HepG2 (cell line): ENCODE data around the gene UBTF. TPM values are rescaled to one million over a fixed set of nuclear protein-coding genes. Genes with fewer than 3 reads are reported as not detected.

Experiments used
- AHR ChIP-seq: IDR thresholded peaks from 2 replicates; pipeline ENCODE4 v1.6.1; 2018; ENCODE audit warnings: missing genetic modification reagents, missing compliant biosample characterization
- AKAP8 ChIP-seq: sonication (generic); formaldehyde crosslinking; IDR thresholded peaks from 2 replicates; pipeline ENCODE4 v1.5.1; 2020; ENCODE audit warnings: mild to moderate bottlenecking, missing genetic modification reagents
- NFIB ChIP-seq: sonication (generic); formaldehyde crosslinking; IDR thresholded peaks from 2 replicates; pipeline ENCODE4 v1.9.0; 2021; ENCODE audit warnings: missing genetic modification reagents, mild to moderate bottlenecking, borderline replicate concordance
- PHB2 ChIP-seq: fragments of 450-650 bp; IDR thresholded peaks from 2 replicates; pipeline ENCODE4 v1.6.1; 2018; ENCODE audit not compliant: partially characterized antibody
- POLR2A ChIP-seq, 2 experiments: IDR thresholded peaks; 2 replicates each; pipeline ENCODE4 v1.6.1; 2011; ENCODE audit warnings: low read depth in 2 of 2, low read length in 2 of 2, mild to moderate bottlenecking in 1 of 2, moderate library complexity in 1 of 2; ENCODE audit not compliant: insufficient read depth in 1 of 2
- POLR2AphosphoS2 ChIP-seq: IDR thresholded peaks from 2 replicates; pipeline ENCODE4 v1.6.1; 2011; ENCODE audit warnings: low read depth, low read length, improper control_type of control experiment
- POLR2AphosphoS5 ChIP-seq: IDR thresholded peaks from 2 replicates; pipeline ENCODE4 v1.6.1; 2012; ENCODE audit warnings: low read depth, low read length
- RBFOX2 ChIP-seq: fragments of 200-400 bp; formaldehyde crosslinking; IDR thresholded peaks from 2 replicates; pipeline ENCODE4 v1.6.1; 2017; ENCODE audit warnings: low read depth, mild to moderate bottlenecking, low read length
- RBM39 ChIP-seq: fragments of 200-400 bp; formaldehyde crosslinking; IDR thresholded peaks from one replicate; pipeline ENCODE4 v1.6.1; 2018; ENCODE audit warnings: antibody characterized with exemption, mild to moderate bottlenecking, low read depth, low read length; ENCODE audit not compliant: poor library complexity, severe bottlenecking
- SAFB2 ChIP-seq: sonication (generic); formaldehyde crosslinking; IDR thresholded peaks from 2 replicates; pipeline ENCODE4 v1.5.1; 2020; ENCODE audit warnings: missing genetic modification reagents, low read depth, mild to moderate bottlenecking, borderline replicate concordance
- SOX13 ChIP-seq, 3 experiments: fragments of 450-650 bp in 1 of 3; sonication (generic) in 1 of 3; formaldehyde crosslinking in 1 of 3; IDR thresholded peaks in 2 of 3; conservative IDR thresholded peaks in 1 of 3; 2 replicates each; pipeline versions ENCODE4 v1.5.0 to v1.6.1; 2016 to 2020; ENCODE audit warnings: antibody characterized with exemption in 1 of 3, mild to moderate bottlenecking in 1 of 3, missing compliant biosample characterization in 1 of 3, missing genetic modification reagents in 1 of 3, moderate library complexity in 1 of 3
- ZFY ChIP-seq: sonication (generic); formaldehyde crosslinking; IDR thresholded peaks from 2 replicates; pipeline ENCODE4 v1.4.0; 2020; ENCODE audit warnings: missing genetic modification reagents
- ZNF12 ChIP-seq: sonication (generic); formaldehyde crosslinking; IDR thresholded peaks from 2 replicates; pipeline ENCODE4 v1.5.0; 2020; ENCODE audit warnings: missing genetic modification reagents
- ZNF136 ChIP-seq: sonication (generic); formaldehyde crosslinking; IDR thresholded peaks from 2 replicates; pipeline ENCODE4 v1.8.1; 2022; ENCODE audit warnings: low read depth, mild to moderate bottlenecking, moderate library complexity, missing genetic modification reagents
- ZNF225 ChIP-seq: sonication (generic); formaldehyde crosslinking; IDR thresholded peaks from 2 replicates; pipeline ENCODE4 v1.4.0; 2020; ENCODE audit warnings: mild to moderate bottlenecking, missing genetic modification reagents
- ZNF747 ChIP-seq: sonication (generic); formaldehyde crosslinking; IDR thresholded peaks from 2 replicates; pipeline ENCODE4 v1.8.1; 2023; ENCODE audit warnings: missing genetic modification reagents, mild to moderate bottlenecking, borderline replicate concordance
- polyA plus RNA-seq, 8 experiments: library from polyadenylated mRNA; depleted of rRNA in 3 of 8; stranded (reverse) in 7 of 8; unstranded in 1 of 8; fragments of >200 nt; fragmentation: Illumina TruSeq in 4 of 8; extraction: Trizol in 4 of 8; gene quantifications; 2 replicates each; pipeline versions ENCODE4 v1.2.1 to v1.2.3, GENCODE V29; 2011 to 2016; ENCODE audit warnings: low read depth in 4 of 8, missing spikeins in 1 of 8, mixed read lengths in 1 of 8; ENCODE audit not compliant: insufficient read depth in 1 of 8
- total RNA-seq, 5 experiments: library from RNA; depleted of rRNA; stranded (reverse); fragments of >200 nt; fragmentation: Illumina TruSeq; extraction: Trizol; gene quantifications; 2 replicates each; pipeline ENCODE4 v1.2.3, GENCODE V29; 2016; ENCODE audit warnings: low read depth in 1 of 5
- TF ChIP-seq, protein P1 (sequence below): sonication (generic); formaldehyde crosslinking; IDR thresholded peaks from one replicate; pipeline ENCODE4 v1.5.1; 2020; ENCODE audit warnings: mild to moderate bottlenecking, missing genetic modification reagents; ENCODE audit errors: not compliant biosample characterization
- TF ChIP-seq, protein P2 (sequence below): sonication (generic); formaldehyde crosslinking; IDR thresholded peaks from 2 replicates; pipeline ENCODE4 v1.4.0; 2020; ENCODE audit warnings: missing genetic modification reagents

UBTF gene
- total and polyA plus RNA-seq, 2 of the 13 experiments (the other 11 are each of a cell fraction or from before 2014, with no cell fraction given), result 15.2 to 60.9 TPM

- TF ChIP-seq RBM39 (peak; percentile 60), POLR2AphosphoS2 (0 out of 2 replicates have a peak, but pooled peaks have one; percentile 21), ZFY (no peak; the same call in 1 of the 2 replicates), ZNF747 (CRISPR knock-in tag) (no peak), ZNF136 (no peak), RBFOX2 (0 out of 2 replicates have a peak, but pooled peaks have one; percentile 8), POLR2AphosphoS5 (0 out of 2 replicates have a peak, but pooled peaks have one; percentile 12), AKAP8 (CRISPR knock-in tag) (peak; percentile 88; the same call in 1 of the 2 replicates), POLR2A (IDR thresholded peaks at IDR 0.05; ENCODE audit: insufficient read depth in 1 of 2, low read depth in 2 of 2, low read length in 2 of 2) (peak in 1 of 2 experiments; percentile 43; a peak in 1 of 4 replicates), SOX13 (IDR thresholded peaks at IDR 0.05) (no peak), SOX13 (CRISPR knock-in tag; conservative IDR thresholded peaks at IDR 0.05 in 1 of 2, IDR thresholded peaks at IDR 0.05 in 1 of 2) (no peak), ZNF12 (CRISPR knock-in tag) (0 out of 2 replicates have a peak, but pooled peaks have one; percentile 47), AHR (no peak), PHB2 (no peak), SAFB2 (CRISPR knock-in tag) (0 out of 2 replicates have a peak, but pooled peaks have one; percentile 25), NFIB (CRISPR knock-in tag) (no peak), ZNF225 (CRISPR knock-in tag) (0 out of 2 replicates have a peak, but pooled peaks have one; percentile 8)
- TF ChIP-seq, protein P1, sequence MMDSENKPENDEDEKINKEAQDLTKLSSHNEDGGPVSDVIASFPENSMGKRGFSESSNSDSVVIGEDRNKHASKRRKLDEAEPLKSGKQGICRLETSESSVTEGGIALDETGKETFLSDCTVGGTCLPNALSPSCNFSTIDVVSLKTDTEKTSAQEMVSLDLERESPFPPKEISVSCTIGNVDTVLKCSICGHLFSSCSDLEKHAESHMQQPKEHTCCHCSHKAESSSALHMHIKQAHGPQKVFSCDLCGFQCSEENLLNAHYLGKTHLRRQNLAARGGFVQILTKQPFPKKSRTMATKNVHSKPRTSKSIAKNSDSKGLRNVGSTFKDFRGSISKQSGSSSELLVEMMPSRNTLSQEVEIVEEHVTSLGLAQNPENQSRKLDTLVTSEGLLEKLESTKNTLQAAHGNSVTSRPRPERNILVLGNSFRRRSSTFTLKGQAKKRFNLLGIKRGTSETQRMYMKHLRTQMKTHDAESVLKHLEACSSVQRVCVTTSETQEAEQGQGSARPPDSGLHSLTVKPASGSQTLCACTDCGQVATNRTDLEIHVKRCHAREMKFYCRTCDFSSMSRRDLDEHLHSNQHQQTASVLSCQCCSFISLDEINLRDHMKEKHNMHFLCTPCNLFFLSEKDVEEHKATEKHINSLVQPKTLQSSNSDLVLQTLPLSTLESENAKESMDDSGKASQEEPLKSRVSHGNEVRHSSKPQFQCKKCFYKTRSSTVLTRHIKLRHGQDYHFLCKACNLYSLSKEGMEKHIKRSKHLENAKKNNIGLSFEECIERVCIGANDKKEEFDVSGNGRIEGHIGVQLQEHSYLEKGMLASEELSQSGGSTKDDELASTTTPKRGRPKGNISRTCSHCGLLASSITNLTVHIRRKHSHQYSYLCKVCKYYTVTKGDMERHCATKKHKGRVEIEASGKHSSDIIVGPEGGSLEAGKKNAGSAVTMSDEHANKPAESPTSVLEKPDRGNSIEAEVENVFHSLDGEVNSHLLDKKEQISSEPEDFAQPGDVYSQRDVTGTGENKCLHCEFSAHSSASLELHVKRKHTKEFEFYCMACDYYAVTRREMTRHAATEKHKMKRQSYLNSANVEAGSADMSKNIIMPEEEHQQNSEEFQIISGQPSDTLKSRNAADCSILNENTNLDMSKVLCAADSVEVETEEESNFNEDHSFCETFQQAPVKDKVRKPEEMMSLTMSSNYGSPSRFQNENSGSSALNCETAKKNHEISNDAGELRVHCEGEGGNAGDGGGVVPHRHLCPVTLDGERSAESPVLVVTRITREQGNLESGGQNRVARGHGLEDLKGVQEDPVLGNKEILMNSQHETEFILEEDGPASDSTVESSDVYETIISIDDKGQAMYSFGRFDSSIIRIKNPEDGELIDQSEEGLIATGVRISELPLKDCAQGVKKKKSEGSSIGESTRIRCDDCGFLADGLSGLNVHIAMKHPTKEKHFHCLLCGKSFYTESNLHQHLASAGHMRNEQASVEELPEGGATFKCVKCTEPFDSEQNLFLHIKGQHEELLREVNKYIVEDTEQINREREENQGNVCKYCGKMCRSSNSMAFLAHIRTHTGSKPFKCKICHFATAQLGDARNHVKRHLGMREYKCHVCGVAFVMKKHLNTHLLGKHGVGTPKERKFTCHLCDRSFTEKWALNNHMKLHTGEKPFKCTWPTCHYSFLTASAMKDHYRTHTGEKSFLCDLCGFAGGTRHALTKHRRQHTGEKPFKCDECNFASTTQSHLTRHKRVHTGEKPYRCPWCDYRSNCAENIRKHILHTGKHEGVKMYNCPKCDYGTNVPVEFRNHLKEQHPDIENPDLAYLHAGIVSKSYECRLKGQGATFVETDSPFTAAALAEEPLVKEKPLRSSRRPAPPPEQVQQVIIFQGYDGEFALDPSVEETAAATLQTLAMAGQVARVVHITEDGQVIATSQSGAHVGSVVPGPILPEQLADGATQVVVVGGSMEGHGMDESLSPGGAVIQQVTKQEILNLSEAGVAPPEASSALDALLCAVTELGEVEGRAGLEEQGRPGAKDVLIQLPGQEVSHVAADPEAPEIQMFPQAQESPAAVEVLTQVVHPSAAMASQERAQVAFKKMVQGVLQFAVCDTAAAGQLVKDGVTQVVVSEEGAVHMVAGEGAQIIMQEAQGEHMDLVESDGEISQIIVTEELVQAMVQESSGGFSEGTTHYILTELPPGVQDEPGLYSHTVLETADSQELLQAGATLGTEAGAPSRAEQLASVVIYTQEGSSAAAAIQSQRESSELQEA (CRISPR knock-in tag), result no peak
- TF ChIP-seq, protein P2, sequence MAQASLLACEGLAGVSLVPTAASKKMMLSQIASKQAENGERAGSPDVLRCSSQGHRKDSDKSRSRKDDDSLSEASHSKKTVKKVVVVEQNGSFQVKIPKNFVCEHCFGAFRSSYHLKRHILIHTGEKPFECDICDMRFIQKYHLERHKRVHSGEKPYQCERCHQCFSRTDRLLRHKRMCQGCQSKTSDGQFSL, result peak; percentile 72
Measured at GRCh38 chr17:44191941-44192496, 27.5 kb downstream of the UBTF start (continued).
